Measurements from ENCODE around the gene STIM1. TPM values are rescaled to one million over a fixed set of nuclear protein-coding genes. Genes with fewer than 3 reads are reported as not detected.

Gene STIM1
- total RNA-seq, 1 experiment from 2014 or later: 93.6 TPM

DNA sequence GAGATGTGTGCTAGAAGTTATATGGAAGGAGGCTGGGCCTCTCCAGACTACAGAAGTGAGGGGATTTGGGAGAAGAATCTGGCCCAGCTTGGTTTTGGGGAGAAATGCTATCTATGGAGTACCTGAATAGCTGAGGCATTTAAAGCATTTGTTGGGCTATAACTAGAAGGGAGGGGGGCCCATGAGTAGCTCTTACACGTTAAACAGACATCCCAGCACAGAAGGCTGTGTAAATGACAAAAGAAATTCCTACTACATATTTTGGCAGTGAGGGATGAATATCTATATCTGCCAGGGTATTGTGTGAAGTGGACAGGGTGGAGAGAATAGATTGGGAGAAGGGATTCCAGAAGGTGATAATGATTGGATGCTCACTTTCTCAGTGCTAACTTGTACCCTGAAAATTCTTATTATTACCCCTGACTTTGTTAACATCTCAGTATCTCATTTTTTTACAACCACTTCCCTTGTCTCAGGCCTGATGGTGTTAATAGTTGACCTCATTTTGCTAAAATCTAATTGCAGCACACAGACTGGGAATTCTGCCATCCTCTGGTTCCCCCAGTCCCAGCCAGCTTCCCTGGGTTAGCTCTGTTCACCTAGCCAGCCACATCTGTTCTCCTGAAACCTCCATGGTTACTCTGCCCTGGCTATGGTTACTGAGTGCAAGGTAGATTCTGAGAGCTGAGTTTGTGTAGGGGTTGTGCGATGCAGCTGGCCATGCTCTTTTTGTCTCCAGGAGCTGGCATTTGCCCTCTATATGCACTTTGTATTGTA lies 210.3 kb downstream of the STIM1 start:
- no peaks in the 10 kb centered on the region for H3K4me1 ChIP-seq (ENCODE audit: control insufficient read depth, insufficient read depth, low read length)
- H3K27me3 ChIP-seq (ENCODE audit: control insufficient read depth, insufficient read depth, low read length): no peaks in the 10 kb centered on the region
- no peaks in the 10 kb centered on the region for H3K9me3 ChIP-seq (ENCODE audit: control insufficient read depth, insufficient read depth, low read depth, low read length)
- in situ Hi-C loops (cut with HindIII; ENCODE audit: low pct_unique_long_range_greater_than_20kb, low sequenced_read_pairs): no loop called here
- no peak overlapping the region for H3K27ac ChIP-seq (ENCODE audit: low read length)
- ChIA-PET CTCF (interaction anchor here (0.6 to 0.8 kb wide), 3 partner anchors 211 to 224 kb away, joined by 3 to 4 read pairs (median 3); partner anchors contain the start of gene STIM1), POLR2A (interaction anchor here (0.6 kb wide), 1 partner anchor 315 kb away, joined by 3 read pairs; no protein-coding TSS in a partner anchor)
- H3K4me3 ChIP-seq (ENCODE audit: low read depth in 2 of 2, low read length in 2 of 2): no peak overlapping the region
- H3K36me3 ChIP-seq (ENCODE audit: control insufficient read depth, insufficient read depth, low read length): no peaks in the 10 kb centered on the region
- no TSS peak for BruUV-seq (replicated peaks)
- TF ChIP-seq POLR2AphosphoS5 (IDR thresholded peaks at IDR 0.05; ENCODE audit: low read depth, low read length) (no peak), SIN3A (IDR thresholded peaks at IDR 0.05; ENCODE audit: borderline replicate concordance, insufficient read depth, low read depth, low read length) (no peak), CTCF (IDR thresholded peaks at IDR 0.05) (no peak), TCF7L2 (IDR thresholded peaks at IDR 0.05; ENCODE audit: low read depth, low read length) (no peak)
- TF ChIP-seq, protein P1, sequence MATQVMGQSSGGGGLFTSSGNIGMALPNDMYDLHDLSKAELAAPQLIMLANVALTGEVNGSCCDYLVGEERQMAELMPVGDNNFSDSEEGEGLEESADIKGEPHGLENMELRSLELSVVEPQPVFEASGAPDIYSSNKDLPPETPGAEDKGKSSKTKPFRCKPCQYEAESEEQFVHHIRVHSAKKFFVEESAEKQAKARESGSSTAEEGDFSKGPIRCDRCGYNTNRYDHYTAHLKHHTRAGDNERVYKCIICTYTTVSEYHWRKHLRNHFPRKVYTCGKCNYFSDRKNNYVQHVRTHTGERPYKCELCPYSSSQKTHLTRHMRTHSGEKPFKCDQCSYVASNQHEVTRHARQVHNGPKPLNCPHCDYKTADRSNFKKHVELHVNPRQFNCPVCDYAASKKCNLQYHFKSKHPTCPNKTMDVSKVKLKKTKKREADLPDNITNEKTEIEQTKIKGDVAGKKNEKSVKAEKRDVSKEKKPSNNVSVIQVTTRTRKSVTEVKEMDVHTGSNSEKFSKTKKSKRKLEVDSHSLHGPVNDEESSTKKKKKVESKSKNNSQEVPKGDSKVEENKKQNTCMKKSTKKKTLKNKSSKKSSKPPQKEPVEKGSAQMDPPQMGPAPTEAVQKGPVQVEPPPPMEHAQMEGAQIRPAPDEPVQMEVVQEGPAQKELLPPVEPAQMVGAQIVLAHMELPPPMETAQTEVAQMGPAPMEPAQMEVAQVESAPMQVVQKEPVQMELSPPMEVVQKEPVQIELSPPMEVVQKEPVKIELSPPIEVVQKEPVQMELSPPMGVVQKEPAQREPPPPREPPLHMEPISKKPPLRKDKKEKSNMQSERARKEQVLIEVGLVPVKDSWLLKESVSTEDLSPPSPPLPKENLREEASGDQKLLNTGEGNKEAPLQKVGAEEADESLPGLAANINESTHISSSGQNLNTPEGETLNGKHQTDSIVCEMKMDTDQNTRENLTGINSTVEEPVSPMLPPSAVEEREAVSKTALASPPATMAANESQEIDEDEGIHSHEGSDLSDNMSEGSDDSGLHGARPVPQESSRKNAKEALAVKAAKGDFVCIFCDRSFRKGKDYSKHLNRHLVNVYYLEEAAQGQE (IDR thresholded peaks at IDR 0.05; ENCODE audit: insufficient read depth in 1 of 2, low read depth in 2 of 2, low read length in 1 of 2): no peak
- DNase-seq (ENCODE audit: low read depth, low spot score): no peak
- no peak for ATAC-seq
- intact Hi-C loops (cut with micrococcal nuclease; ENCODE audit: unreplicated experiment): no loop called here

- H3K4me3 ChIP-seq (ENCODE audit: low read depth in 2 of 2, low read length in 2 of 2): no peak overlapping the region
- no TSS peak for BruUV-seq (replicated peaks)
- ChIA-PET CTCF (interaction anchor here (1.0 to 1.6 kb wide), 2 partner anchors 212 to 218 kb away, joined by 4 to 6 read pairs; no protein-coding TSS in a partner anchor), POLR2A (interaction anchor here (1.2 kb wide), 1 partner anchor 9 kb away, joined by 9 read pairs; no protein-coding TSS in a partner anchor)
- H3K4me1 ChIP-seq (ENCODE audit: control insufficient read depth, insufficient read depth, low read length): no peaks in the 10 kb centered on the region
- no peaks in the 10 kb centered on the region for H3K27me3 ChIP-seq (ENCODE audit: control insufficient read depth, insufficient read depth, low read length)
- intact Hi-C loops (cut with micrococcal nuclease; ENCODE audit: unreplicated experiment) (no loop called here), in situ Hi-C loops (cut with HindIII; ENCODE audit: low pct_unique_long_range_greater_than_20kb, low sequenced_read_pairs) (no loop called here)
- H3K36me3 ChIP-seq (ENCODE audit: control insufficient read depth, insufficient read depth, low read length): no peaks in the 10 kb centered on the region
- H3K27ac ChIP-seq (ENCODE audit: low read length): no peak overlapping the region
- DNase-seq (ENCODE audit: low read depth, low spot score) (no peak), ATAC-seq (no peak)
- TF ChIP-seq POLR2AphosphoS5 (IDR thresholded peaks at IDR 0.05; ENCODE audit: low read depth, low read length): no peak
- TF ChIP-seq TCF7L2 (IDR thresholded peaks at IDR 0.05; ENCODE audit: low read depth, low read length): no peak
- TF ChIP-seq, protein P1 (IDR thresholded peaks at IDR 0.05; ENCODE audit: insufficient read depth in 1 of 2, low read depth in 2 of 2, low read length in 1 of 2): no peak
- H3K9me3 ChIP-seq (ENCODE audit: control insufficient read depth, insufficient read depth, low read depth, low read length): no peaks in the 10 kb centered on the region
Measured at GRCh38 chr11:4066910-4067309, 211.4 kb downstream of the STIM1 start.

All from Panc1 (cell line).